ENCODE results near the gene DUS1L.

DUS1L gene

DNA sequence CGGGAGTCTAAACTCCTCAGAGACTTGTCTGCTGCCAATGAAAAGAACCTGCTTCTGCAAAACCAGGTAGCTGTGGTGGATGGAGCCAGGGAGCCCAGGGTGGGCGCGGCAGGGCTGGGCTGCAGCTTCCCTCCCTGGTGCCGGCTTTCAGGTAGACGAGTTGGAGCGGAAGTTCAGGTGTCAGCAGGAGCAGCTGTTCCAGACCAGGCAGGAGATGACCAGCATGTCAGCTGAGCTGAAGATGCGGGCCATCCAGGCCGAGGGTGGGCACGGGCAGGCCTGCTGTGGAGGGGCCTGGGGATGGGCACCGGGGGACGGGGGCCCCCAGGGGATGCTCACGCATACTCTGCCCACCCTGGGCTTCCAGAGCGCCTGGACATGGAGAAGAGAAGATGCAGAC lies 37.4 kb downstream of the DUS1L start:
- no peak for DNase-seq (ENCODE audit: low read depth in 2 of 2, low spot score in 1 of 2)

DNA sequence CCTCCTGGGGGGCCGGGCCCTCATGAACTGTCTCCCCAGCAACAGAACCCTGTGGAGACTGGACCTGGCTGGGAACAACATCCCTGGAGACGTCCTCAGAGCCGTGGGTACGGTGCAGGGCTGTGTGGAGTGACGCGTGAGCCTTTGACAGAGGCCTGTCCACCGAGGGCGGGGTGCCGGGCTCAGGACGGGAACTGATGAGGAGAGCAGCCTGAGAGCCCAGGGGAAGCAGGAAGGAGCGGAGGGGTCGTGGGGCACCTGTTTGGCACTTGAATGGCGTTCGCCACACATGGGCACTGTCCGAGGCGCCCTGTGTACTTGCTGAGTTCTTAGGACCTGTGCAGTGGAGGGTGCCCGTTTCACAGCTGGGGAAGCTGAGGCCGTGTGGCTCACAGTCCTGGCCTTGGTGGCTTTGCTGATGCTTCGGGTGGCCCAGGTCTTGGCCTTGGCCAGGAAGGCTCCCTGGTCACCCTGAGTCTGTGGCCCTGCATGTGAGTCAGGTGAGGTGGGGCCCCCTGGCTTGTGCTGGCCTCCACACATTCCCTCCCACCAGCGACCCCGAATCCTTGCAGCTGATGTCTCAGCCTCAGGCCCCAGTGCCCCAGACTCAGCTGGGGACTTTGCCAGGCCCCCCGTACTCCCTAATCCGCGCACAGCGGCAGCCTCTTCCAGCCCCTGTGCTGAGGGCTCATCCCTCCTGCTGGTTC lies 40.0 kb downstream of the DUS1L start:
- DNase-seq (ENCODE audit: low read depth in 2 of 2, low spot score in 1 of 2) = no peak

DNA sequence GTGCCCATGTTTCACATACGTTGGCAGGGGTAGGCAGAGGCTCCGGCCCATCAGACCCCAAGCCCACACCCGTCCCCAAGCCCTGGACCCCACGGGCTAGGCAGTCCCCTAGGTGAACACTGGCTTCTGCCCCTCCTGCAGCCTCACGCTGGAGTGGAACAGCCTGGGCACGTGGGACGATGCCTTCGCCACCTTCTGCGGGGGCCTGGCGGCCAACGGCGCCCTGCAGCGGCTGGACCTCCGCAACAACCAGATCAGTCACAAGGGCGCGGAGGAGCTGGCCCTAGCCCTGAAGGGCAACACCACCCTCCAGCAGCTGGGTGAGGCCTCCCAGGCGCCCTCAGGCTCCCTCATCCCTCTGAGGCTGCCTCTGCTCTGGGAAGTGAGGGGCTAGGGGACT lies 40.7 kb downstream of the DUS1L start:
- DNase-seq (ENCODE audit: low read depth in 2 of 2, low spot score in 1 of 2) = no peak

DNA sequence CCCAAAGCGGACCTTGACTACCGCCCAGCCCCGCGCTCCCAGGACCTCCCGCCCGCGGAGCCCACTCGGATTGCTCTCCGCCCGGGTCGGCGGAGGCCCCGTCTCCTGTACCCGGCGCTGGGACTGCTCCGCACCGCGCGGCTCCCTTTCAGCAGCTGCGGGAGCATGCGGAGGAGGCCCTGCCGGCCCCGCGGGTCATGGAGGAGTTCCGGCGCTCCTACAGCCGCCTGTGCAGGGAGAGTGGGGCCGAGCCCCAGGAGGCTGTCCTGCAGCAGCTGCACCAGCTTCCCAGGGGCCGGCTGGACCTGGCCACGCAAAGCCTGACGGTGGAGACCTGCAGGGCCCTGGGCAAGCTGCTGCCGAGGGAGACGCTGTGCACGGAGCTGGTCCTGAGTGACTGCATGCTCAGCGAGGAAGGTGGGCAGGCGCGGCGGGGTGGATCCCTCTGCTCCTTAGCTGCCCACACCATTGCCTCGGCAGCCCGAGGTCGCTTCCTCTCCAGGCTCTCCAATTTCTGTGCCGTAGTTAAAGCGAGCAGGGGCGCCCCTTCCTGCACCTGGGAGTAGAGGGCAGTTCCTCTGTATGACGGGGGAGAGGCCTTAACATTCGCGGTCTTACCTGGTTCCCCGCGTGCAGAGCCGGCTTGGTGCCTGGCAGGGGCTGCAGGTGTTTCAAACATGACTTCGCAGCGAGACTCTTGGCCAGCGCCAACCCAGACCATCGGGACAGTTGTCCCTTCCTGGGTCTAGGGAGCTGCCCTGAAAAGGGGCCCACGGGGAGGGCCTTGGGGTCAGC lies 42.0 kb downstream of the DUS1L start:
- DNase-seq (ENCODE audit: low read depth in 2 of 2, low spot score in 1 of 2) = no peak

DNA sequence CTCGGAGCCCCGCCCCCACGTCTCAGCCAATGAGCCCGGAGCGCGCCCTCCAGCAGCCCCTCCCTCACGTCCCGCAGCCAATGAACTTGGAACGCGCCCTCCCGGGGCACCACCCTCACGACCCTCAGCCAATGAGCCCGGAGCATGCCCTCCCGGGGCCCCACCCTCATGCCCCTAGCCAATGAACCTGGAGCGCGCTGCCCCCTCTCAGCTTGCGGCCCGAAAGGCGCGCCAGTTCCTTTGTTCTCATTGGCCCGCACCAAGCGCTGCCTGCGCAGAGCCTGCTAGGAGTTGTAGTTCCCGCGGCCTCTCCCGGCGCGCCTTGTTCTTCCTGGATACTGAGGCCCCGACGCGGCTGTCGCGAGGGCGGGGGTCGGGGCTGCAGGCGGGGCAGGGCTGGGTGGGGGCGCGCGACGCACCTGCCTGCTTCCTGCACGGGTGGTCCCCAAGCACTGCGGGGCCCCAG lies 42.6 kb downstream of the DUS1L start, which contains the start of gene LRRC45:
Gene LRRC45 (plus strand): TSS at position 325 of the 466 bp plus-strand sequence. CDS start 339 bp downstream, outside the sequence.
- DNase-seq (ENCODE audit: low read depth in 2 of 2, low spot score in 1 of 2) = peak; percentile 98 to 100

DNA sequence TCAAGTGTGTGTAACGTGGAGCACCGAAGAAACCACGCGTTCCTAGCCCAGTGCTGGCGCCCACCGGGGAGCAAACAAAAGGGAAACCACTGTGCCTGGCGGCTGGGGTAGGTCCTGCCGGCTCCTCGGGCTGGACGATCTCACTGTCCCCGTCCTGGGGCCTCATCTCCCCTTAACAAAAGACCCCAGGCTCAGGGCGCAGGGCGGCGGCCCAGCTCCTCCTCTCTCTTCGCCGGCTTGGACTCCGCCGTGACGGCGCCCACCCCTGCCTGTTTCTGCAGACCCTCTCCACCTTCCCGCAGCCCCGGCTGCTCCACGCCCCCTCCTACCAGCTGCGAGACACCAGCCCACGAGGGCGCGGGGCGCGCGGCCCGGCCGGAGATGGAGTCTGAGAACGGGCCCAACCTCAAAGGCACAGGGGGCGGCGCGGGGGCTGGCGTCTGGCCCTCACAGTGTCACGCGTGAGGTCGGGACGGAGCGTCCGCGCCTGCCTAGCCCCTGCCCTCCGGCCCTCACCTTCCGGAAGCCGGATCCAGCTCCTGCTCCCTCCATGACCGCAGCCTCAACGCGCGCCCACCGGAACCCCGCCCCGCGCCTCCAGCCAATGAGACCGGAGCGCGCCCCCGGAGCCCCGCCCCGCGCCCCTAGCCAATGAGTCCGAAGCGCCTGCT lies 43.2 kb downstream of the DUS1L start, which contains the start of gene CENPX:
Gene CENPX (minus strand): TSS at position 569 of the 671 bp plus-strand sequence. CDS start 17 bp downstream, at position 552.
- DNase-seq (ENCODE audit: low read depth in 2 of 2, low spot score in 1 of 2) = no peak

DNA sequence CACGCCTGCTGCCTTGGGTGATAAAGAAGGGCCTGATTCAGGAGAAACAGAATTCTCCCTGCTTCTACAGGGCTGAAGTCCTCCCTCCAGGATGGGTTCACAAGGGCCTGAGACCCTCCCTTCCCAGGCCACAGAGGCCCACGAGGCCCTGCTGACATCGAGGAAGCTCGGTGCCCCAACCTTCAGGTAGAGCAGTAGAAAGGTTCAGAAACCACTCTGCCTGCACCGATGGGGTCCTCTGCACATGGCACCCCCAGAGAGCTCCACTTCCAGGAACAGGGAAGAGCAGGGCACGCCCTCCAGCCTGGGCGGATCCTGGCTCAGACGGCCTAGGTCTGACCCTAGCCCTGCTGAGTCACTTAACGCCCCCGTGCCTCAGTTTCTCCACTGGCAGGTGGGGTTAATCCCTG lies 43.7 kb downstream of the DUS1L start:
- no peak for DNase-seq (ENCODE audit: low read depth in 2 of 2, low spot score in 1 of 2)

DNA sequence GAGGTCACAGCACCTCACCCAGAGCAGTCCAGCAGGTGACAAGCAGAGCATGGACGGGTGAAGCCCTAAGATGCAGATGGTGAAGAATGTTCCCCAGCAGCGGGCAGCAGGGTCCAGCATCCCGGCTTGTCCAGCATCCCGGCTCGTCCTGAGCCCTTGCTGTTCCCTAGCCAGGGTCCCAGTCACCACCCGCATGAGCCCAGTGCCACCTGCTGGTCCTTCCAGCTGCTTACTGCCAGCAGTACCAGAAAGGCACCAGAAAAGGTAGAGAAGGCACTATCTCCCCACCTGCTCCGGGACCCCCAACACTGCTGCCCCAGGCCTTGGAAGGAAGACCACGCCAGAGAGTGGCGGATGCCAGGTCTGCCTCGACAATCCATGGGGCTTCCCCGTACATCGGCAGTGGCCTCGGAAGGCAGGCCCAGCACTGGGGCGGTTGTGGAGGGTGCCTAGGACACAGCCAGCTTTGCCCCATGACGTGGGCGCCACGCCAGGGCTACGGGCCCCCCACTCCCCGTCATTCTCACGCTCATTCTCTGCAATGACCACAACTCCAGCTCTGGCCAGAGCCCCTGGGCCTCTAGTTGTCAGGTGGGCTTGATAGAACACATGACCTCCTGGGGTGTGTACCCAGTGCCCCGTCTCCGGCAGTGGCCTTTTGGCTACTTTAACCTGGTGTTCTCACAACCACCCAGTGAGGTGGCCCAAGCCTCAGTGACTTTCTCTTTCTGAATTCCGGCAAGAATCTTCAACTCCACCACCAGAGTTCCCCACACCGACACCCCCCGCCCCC lies 44.3 kb downstream of the DUS1L start:
- no peak for DNase-seq (ENCODE audit: low read depth in 2 of 2, low spot score in 1 of 2)

DNA sequence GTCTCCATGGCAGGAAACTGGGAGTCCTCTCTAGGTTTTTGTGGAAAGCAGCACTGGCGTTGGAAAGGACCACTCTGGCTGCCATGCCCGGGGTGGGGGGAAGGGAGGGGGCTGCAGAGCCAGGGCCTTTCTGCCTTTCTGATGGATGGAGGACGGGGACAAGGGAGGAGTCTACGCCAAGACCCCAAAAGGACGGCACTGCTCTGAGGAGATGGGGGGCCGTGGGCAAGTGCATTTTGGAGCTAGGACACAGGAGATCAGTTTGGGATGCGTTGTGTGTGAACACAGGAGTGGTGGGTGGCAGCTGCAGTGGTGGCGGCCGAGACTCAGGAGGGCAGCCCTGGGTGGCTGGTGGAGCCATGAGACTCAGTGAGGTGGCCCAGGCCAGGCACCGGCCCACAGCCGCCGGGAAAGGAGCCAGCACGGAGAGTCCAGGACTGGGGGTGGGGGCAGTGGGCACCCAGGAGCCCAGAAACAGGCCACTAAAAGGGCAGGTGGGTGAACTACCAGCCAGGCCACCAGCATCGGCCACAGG lies 45.0 kb downstream of the DUS1L start:
- no peak for DNase-seq (ENCODE audit: low read depth in 2 of 2, low spot score in 1 of 2)

DNA sequence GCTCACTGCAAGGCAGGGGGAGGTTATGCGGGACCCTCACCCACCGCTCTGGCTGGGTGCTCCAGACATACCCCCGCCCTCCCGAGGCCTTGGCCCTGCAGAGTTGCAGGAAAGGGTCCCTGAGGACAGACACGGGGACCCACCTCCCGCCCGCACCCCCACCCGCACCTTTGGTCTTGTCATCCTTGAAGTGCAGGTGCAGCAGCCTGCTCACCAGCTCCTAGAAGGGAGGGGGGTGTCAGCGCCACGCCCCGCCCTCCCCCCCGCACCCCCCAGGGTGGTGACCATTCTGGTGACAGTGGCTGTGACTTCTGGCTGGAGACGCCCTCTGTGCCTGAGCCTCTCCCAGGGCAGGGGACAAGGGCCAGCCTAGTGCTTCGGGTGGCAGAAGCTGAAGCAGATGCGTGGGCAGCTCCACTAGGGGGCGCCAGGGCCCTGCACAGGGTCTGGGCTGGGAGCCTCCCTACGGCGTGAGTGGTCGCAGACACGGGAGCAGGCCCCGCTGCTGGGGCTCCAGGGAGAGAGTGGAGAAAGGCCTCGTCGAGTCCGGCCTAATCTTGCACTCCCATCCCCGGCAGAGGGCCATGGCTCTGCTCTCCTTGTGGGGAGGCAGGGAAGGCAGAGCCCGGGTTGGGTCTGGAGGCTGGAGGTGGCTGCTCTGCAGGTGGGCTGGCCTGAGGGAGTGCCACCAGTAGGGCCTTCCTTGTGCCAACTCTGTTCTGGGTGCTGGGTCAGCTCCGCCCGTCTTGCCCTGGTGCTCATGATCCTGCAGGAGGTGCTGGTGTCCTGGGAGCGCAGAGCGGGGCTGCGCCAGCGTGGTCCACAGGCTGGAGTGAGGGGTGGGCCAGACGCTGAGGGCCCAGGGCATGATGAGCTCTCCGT lies 45.7 kb downstream of the DUS1L start:
- peak in 1 of 2 donors; percentile 29 for DNase-seq (ENCODE audit: low read depth in 2 of 2, low spot score in 1 of 2)

DNA sequence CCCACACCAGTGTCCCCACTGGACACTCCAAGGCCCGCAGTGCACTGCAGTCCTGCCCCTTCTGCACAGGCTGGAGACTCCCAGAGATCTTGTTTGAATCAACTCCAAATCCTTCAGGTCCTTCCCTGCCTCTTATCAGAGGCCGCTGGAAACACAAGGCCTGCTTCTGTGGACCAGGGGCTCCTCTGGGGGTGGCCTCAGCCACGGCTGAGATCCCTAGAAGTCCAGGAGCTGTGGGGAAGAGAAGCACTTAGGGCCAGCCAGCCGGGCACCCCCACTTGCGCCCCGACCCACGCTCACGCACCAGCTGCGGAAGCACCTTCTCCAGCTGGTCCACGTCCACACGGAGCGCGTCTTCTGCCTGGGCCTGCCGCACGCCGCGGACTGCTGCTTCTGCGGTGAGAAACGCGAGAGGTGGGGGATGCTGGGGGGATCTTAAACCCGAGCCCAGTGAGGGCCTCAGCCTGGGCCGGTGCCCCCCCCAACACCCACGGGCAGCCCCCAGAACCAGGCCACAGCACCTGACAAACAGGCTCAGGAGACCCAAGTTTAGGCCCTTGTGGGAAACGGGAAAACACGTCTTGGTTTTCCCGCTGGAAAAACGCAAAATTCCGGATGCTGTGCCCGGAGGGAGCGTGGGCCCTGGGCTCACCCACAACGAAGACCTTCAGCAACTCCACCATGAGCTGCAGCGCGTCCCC lies 46.5 kb downstream of the DUS1L start:
- no peak for DNase-seq (ENCODE audit: low read depth in 2 of 2, low spot score in 1 of 2)

DNA sequence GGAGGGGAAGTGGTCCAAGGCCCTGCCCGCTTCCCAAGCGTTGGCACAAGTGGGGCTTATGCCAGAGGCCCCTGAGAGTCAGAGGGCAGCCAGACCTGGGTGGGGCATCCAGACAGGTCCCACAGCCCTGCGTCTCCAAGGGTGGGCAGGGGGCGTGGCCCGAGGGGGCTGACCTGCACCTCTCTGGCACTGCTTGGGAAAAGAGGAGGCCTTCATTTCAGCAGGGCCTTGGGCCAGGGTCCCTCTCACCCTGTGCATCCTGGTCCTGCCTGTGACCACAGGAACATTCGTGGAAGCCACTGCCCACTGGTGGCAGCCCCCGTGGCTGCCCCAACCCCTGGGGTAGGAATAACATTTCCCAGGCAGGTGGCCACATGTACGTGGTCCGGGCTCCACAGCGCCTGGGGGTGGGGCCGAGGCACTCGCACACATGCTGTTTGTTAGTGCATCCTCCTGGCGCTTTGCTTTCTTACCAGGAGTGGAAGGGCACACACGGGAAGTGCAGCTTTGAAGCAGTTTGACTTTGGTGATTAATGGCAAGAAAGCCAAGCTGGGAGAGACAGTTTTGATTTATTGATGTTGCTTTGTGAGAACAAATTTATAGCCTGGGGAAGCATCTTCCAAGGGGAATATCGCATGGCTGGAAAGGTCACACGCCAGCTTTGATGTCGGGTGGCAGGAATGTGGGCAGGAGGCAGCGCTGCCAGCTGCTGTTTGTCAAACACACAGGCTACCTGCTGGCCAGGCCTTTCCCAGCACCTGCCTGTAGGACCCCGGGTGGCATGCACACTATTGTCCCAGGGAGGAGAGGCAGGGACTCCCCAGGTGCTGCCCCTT lies 47.2 kb downstream of the DUS1L start:
- no peak for DNase-seq (ENCODE audit: low read depth in 2 of 2, low spot score in 1 of 2)

DNA sequence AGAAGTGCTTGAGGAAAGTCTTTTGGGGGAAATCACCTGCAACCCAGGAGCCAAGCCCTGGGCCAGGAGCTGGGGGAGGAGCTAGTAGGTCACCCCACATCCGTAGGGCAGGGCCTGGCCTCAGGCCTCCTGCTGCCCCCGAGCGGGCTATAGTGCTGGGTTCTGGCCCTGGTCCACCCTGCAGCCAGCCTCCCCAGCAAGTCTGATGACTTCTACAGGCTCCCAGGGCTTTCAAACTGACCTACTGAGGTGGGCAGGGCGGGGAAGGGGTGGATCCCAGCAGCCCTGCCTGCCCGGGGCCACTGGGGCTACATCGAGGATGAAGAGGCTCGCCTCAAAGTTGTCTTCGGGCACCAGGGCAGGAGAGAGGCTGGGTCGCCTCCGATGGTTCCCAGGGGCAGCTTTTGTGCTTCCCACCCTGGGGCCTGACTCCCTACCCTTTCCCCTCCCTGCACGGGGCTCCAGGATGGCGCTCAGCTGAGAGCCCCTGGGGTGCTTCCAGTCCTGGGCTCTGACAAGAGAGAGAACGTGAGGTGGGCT lies 47.9 kb downstream of the DUS1L start:
- no peak for DNase-seq (ENCODE audit: low read depth in 2 of 2, low spot score in 1 of 2)

DNA sequence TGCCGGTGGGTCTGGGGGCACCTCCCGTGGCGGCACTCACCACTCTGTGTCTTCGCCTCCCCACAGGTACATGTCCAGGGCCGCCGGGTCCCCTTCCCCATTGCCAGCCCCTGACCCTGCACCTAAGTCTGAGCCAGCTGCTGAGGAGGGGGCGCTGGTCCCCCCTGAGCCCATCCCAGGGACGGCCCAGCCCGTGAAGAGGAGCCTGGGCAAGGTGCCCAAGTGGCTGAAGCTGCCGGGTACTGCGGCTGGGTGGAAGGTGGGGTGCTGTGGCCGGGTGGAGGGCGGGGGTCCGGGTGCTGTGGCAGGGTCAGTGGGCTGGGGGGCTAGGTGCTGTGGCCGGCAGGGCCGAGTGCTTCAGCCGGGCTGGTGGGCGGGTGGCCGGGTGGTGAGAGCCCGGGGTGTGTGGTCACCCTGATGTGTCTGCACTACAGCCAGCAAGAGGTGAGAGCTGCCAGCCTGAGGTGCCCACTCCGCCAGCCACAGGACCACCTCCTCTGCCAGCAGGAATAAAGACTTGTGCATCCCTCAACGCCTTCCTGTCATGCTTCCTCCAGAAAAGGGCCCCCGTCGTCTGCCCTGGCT lies 48.6 kb downstream of the DUS1L start:
- DNase-seq (ENCODE audit: low read depth in 2 of 2, low spot score in 1 of 2) = no peak

DNA sequence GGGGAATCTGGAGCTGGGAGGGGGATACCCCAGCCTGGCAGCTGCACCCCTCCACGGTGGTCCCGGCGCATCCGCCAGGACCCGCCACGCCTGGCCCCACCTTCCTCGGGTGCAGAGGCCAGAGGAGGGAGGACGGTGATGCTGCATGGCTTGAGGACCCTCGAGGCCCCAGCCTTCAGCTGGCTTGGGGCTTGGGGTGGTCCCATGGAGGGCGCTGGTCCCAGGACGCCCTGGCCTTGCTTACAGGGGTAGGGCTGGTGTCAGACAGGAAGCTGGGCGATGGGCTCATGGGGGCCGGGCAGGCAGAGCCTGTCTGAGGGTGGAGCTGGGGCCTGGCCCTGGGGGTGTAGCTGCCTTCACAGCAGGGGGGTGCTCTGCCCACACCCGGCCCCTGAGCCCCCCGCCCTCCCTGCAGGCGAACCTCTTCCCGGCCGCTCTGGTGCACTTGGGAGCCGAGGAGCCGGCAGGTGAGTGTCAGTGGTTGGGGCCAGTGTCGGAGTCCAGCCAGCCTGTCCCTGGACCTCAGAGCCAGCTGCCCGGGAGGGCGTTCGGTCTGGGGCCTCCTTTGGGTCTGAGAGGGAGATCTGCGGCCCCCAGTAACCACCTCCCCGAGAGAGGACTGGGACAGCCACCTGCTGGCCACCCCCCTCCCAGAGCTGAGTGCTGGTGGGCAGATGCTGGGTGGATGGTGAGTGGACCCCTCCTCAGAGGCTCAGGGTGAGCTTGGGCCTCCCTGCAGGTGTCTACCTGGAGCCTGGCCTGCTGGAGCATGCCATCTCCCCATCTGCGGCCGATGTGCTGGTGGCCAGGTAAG lies 49.3 kb downstream of the DUS1L start:
- DNase-seq (ENCODE audit: low read depth in 2 of 2, low spot score in 1 of 2) = no peak

DNA sequence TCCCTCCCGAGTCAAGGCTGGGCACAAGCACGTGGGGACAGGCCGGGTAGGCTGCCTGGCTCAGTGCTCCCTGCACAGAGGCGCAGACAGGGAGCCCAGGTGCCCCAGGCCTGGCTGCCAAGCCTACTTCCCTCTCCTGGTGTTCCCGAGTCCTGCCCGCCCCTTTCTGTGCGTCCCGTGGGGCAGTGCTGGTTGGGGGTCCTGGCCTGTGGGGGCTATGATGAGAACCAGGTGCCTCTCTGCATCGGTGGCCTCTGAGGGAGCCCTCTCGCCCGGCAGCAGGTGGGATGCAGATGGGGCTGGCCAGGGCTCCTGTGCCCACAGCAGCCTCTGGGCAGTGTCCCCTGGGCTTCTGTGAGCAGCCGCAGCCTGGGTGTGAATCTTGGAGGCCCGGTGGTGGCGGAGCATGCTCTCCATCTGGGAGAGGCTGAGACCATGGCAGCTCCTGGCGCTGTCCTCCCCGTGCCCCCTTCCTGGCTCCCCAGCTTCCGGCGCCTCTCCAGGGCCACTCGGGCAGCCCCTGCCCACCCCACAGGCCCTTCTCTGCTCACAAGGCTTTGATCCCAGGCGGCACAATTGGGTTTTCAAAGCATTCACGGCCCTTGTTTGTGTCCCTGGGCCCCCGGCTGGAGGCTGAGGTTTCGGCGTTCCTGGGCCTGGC lies 50.2 kb downstream of the DUS1L start:
- DNase-seq (ENCODE audit: low read depth in 2 of 2, low spot score in 1 of 2) = no peak
